Ureter (tissue), 1 donor: Measurements from ENCODE around the gene CALHM1. TPM values are rescaled to one million over a fixed set of nuclear protein-coding genes. Genes with fewer than 3 reads are reported as not detected.
"Not testable (repeated sequence)": the region's sequence is repeated elsewhere in the genome, so short reads cannot be mapped to it uniquely, and the experiment has no call there.

Experiments
- DNase-seq: peaks from one replicate; pipeline ENCODE4 v3.0.0-alpha.2; 2020; ENCODE audit warnings: low spot score
- total RNA-seq: library from RNA; stranded (reverse); gene quantifications from one replicate; pipeline ENCODE4 v1.2.4, GENCODE V29; 2023
- donor health status: DM: yes; HTN: yes; CAD: no.

Gene CALHM1
- total RNA-seq, 1 donor from 2014 or later = not detected

DNA sequence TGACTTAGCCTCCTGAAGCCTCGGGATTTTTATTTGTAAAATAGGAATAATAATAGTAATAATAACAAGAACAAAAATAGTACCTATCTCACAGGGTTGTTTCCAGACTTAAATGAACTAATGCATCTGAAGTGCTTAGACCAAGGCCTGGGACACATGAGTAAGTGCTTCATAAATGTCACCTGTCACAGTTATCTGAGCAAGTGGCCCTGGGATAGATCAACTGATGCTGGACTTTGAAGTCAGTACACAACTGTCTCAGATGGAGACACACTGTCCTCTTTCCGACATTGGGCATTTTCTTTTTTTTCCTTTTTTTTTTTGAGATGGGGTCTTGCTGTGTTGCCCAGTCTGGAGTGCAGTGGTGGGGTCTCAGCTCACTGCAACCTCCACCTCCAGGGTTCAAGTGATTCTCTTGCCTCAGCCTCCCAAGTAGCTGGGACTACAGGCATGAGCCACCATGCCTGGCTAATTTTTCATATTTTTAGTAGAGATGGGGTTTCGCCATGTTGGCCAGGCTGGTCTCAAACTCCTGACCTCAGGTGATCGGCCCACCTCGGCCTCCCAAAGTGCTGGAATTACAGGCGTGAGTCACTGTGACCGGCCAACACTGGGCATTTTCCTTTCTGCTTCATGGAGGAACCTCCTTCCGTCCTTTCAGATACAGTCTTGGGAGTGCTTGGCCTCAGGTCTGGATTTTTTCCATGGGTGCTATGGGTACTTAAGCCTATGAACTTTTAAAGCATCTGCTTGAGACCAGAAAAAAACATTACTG lies 28.1 kb upstream of the CALHM1 start:
- not testable (repeated sequence) for DNase-seq

DNA sequence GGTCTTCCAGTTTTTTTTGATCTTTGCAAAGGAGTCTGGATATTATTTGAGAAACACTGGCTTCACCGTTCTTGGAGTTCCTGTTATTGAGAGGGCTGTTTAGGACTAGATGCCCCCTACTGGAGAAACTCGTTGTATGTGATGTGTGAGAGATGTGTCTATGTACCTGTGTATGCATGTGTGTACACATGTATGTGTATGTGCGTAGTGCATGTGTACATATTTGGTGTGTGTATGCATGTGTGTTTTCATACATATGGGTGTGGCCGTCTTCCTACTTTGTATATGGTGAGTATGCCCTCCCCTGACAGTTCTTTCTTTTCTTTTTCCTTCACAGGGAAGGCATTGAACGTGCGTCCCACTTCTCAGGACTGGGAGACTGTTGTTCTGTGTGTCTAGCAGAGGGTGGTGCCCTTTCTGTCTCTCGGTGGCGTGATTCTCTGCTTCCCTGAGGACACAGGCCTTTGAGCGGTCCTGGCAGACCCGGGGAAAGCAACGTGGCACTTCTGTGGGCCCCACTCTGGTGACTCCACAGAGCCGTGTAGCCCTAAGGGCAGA lies 23.4 kb upstream of the CALHM1 start:
- DNase-seq = no peak

DNA sequence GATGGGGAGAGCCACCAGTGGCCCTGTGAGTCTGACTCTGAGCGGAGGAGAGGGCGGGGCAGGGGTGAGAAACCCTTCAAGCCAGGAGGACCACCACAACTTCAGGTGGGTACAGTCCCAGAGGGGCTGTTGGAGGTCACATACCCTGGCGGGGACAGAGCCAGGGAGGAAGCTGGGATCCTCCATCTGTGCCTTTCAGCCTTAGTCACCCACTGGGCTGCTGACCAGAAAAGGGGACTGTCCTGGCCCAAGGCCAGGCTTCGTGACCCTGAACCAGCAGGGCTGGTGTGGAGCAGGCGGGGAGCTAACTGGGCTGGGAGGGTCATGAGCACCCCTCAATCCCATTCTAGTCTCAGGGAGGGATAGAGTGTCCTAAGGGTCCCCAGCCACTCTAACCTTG lies 21.8 kb upstream of the CALHM1 start:
- DNase-seq = no peak

DNA sequence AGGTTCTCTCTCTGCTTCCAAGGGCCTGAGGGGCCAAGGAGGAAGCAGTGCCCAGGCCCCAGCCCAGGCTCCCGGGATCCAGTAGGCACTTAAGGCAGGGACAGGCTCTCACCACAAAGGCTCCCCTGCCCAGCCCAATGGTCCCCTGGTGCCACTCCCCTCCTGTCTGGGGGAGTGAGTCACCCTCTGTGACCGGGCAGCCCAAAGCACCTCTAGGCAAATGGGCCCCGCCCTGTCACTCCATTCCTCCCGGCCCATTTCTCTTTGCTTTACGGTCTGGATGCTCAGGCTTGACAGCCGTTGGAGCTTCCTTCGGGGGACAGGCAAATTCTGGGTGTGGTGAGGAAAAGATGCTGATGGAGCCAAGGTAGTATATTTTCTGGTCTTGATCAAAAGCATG lies 20.4 kb upstream of the CALHM1 start, which contains the start of gene CALHM3:
TSS of gene CALHM3 (minus strand) at position 106 of the 400 bp plus-strand sequence. CDS start 208 bp downstream, outside the sequence.
- DNase-seq = no peak

DNA sequence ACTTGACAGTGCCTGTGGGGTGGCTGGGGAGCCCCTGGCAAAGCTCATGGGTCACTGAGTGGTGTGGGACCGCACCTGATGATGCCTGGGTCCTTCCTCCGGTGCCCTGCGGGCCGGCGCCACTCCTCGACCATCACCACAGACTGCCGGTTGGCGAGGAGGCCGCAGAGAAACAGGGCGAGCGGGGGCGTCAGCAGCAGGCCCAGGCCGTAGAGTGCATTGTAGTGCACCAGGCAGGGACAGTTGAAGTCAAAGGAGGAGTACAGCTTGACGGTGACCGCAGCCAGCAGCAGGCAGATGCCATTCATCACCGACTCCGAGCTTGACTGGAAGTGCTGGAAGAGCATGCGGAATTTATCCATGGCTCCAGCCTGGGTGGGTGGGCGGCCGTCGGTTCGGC lies 20.0 kb upstream of the CALHM1 start:
- DNase-seq = no peak

DNA sequence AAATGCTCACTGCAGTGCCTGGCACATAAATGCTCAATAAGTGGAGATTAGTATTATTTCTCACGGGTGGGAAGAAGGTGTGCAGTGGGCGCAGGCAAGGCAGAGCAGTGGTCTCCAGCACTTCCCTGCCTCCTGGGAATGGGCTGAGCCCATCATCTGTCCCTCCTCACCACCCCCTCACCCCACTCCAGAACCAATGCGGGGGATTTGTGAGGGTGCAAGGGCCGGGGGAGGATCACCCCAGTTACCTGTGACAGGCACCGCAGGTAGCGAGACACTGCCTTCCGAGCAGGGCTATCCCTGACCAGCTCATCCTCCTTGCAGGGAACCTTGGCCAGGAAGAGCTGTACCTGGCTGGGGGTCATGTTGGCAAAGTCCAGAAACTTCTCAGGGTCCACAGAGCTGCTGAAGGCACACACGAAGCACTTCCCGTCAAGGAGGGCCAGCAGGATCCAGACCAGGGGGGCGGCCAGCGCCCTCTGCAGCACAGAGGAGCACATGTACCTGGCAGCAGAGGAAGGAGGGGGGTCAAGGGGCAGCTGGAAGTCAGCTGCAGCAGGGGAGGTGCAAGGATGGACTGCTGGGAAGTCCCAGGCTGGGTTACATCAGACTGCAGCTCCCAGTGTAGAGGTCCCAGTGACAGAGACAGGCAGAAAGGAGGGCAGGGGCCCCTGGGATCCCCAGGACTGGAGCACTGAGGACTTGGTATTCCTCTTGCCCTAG lies 17.5 kb upstream of the CALHM1 start:
- no peak for DNase-seq

DNA sequence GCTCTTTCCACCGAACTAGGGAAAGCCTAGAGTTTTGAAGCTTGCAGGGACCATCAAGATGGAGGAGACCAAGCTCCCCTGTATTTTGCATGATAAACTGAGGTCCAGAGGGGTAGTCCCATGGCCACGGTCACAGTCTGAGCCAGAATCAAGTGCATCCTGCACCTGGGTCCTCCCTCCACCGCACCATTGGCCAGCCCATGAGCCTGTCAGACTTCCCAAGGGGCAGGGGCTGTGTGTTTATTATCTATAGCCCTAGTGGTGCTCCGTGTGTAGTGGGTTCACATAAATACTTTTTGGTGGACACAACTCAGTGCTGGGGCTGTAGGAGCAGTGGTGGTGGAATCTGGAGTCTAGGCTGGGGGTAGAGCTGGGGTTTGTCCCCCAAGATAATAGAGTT lies 16.7 kb upstream of the CALHM1 start:
- no peak for DNase-seq

DNA sequence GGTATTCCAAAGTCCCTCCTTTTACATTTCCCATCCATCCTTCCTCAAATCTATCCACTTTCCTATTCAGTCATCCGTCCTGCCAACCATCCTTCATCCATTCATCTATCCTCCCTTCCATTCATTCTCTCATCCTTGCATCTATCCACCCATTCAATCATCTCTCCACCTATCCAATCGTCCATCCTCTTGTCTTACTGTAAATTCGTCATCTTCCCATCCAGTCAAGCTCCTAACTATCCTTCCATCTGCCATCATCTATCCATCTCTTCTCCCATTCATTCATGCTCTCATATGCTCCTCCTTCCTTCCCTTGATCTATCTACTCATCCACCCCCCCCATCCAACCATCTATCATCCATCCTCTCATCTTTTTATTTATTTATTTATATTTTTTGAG lies 15.4 kb upstream of the CALHM1 start:
- no peak for DNase-seq

DNA sequence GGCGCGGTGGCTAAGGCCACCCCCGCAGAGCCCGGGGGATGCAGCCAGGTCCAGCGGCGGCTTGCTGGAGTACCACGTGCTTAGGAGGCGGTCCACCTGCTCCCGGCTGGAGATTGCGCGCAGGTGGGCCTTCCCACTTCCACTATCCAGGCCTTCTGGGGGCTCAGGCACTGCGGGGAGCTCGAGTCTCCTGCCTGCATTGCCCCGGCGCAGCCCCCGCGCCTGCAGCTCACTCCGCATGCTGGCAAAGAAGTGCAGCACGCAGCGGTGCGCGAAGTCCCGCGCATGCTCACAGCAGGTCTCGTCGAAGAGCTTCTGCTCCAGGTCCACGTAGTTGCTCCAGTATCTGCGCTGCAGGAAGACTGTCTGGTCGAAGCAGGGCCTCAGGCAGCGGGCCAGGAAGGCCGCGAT lies 14.6 kb upstream of the CALHM1 start:
- DNase-seq = no peak

DNA sequence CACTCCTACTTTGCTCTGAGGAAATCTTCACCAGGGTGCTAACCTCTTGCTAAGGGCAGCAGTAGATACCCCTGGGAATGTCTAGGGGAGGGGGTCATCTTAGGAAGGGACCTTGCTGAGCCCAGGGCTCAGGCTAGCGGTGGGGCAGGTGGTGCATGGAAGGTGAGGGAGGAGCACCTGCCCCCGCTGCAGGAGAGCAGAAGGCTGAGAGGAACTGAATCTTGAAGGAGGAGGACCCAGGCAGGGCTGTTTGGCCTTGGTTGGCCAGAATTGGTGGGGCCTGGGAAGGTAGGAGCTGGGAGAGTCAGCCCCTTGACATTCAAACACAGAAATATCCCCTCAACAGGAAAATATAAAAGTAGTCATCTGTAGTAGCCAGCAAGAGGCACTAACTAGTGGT lies 13.3 kb upstream of the CALHM1 start:
- DNase-seq = no peak

DNA sequence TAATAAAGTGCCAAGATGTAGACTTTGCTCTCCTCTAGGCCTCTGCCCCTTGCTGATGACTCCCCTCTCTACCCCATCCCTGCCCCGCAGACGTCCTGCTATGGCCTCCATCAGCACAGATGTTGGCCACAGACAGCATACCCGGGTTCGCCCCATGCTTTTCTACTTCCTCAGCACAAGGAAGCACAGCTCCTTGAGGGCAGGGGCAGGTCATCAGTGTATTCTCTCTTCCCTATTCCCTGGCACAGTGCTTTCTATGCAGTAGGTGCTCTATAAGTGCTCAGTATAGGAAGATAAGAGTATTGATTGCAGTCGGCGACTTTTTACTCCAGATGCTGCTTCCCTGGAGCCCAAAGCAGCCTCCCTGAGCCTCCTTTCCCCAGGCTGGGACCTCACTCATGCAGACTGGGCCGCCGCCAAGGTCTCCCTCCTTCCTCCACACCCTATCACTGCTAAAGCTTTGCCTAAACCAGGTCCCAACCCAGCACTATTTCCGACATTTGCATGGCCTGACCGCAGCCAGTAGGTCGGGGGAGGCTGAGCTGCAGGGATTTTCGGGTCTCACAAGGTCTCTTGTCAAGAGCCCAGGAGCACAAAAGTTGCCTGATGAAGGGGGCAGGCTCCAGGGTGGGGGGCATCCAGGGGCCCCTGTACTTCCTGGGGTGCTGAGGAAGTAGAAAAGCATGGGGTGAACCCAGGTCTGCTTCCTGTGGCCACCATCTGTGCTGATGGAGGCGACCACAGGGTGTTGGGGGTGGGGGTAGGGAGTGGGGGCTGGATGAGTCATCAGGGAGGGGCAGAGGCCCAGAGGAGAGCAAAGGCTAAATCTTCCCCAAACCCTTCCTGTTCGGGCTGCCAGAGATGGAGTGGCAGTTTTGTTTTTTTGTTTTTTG lies 12.3 kb upstream of the CALHM1 start:
- DNase-seq = peak; percentile 73

DNA sequence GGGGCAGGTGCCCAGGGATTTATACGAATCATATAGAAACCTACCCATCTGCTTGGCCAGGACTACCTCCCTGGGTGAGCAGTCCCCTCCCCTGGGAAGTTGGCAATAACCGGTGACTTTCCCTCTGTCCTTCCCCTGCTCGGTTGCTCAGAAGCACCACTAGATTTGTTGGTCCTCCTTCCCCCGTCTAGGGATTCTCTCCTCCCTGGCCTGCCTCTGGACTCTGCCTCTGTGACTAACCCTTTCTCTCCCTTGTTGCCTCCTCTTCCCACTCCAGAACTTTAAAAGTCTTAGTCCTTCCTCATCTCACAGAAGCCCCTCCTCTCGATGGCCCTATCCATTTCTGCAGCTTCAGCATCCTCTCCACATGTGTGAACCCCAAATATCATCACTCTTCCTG lies 10.5 kb upstream of the CALHM1 start:
- no peak for DNase-seq

DNA sequence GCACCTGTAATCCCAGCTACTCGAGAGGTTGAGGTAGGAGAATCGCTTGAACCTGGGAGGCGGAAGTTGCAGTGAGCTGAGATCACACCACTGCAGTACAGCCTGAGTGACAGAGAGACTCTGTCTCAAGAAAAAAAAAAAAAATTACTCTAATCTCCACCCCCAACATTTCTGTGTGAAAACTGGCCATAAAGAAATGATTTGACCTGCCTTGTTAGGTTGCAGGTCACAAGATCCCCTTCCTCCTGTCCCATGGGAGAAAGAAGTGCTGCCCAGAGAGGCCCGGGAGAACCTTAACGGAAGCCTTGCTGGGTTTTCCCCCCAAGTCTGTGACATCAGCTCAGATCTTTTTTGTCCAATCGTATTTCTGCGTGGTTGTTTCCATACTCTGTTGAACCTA lies 8.7 kb upstream of the CALHM1 start:
- DNase-seq = no peak

DNA sequence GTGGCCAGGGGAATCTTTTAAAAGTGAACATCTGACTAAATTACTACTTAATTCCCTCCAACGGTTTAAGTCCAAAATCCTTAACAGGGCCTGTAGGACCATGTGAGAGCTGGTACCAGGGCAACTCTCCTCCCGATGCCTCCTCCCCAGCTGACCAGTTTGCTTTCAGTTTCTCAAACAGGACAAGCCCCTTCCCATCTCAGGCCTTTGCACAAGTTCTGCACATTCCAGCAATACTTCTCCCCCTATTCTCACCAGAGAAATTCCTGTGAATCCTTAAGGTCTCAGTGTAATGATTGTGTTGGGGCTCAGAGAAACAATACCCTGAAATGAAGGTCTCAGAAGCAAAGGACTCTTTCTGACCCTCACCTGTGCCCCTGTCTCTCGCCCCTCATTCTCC lies 8.0 kb upstream of the CALHM1 start:
- no peak for DNase-seq

DNA sequence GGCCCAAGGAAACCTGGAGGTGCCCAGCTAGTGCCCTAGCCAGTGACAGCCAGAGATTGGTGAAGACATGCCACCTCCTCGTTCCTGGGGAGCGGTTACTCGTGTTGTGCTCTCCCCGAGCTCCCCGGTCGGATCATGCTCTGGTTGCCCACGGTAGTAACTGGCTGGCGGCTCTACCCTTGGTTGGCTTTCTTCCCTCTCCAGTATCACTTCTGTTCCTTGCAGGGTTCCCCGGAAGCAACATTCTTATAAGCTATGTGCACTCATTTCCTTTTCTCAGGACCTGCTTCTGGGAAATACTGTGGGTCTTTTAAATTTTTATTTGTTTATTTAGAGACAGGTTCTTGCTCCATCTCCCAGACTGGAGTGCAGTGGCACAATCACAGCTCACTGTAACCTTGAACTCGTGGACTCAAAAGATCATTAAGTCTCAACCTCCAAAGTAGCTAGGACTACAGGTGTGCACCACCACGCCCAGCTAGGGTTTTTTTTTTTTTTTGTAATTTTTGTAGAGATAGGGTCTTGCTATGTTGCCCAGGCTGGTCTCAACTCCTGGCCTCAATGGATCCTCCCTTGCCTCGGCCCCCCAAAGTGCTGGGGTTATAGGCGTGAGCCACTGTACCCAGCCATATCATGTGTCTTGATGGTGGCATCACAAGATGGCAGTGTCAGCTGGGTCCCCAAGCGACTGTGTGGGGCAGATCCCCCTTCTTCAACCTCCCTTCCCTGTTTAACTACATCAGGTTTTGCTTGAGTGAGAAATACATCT lies 6.9 kb upstream of the CALHM1 start:
- no peak for DNase-seq

DNA sequence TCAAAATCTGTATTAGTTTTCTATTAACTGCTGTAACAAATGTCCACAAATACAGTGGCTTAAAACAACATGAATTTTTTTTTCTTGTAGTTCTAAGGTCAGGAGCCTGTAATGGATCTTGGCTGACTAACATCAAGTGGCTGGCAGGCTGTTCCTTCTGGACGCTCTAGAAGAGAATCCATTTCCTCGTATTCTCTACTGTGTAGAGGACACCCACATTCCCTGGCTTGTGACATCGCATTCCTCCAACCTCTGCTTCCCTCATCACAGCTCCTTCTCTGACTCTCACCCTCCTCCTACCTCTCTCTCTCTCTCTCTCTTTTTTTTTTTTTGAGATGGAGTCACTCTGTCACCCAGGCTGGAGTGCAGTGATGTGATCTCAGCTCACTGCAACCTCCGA lies 4.8 kb upstream of the CALHM1 start:
- DNase-seq = no peak

DNA sequence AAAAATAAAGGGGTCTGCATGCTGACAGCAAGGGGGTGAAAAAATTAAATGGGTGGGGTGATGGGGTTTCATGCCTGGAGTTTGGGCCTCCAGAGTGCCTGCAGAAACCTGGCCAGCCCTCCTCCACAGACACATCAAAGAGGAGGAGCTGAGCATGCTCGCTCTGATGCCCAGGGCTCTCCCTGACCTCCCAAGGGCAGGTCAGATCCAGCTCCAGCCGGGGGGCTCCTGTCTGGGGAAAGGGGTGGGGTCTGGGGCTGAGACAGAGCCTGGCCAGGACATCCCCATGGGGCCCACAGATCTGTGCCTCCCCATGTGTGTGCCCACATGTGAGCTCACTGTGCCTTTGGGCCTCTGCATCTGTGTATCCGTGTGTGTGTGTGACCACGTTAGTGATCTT lies 915 bp upstream of the CALHM1 start:
- DNase-seq = no peak

DNA sequence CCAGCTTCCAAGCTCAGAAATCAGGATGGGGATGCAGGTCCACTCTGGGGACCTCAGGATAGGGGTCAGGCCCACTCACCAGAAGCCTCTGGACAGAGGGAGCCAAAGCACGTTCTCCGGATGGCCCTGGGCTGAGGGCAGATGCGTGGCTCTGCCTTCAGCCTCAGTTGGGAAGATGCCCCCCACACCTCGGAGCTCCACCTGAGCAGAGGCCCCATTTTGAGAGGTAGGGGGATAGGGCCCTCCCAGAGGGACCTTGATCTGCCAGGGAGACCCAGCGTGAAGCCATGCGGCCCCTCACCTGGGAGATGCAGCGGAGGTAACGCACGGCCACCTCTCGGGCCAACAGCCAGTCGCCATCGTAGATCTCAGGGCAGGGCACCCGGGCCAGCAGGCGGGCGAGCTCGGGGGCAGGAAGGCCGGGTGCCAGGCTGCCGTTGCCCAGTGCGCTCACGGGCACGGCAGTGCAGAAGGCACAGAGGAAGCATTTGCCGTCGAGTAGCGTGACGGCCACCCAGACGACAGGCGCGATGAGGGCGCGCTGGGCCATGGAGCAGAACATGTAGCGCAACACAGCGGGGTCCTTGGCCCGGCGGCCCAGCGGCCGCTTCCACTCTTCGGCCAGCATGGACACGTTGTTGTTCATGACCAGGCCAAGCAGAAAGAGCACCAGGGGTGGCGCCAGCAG lies 660 bp downstream of the CALHM1 start:
- DNase-seq = no peak

DNA sequence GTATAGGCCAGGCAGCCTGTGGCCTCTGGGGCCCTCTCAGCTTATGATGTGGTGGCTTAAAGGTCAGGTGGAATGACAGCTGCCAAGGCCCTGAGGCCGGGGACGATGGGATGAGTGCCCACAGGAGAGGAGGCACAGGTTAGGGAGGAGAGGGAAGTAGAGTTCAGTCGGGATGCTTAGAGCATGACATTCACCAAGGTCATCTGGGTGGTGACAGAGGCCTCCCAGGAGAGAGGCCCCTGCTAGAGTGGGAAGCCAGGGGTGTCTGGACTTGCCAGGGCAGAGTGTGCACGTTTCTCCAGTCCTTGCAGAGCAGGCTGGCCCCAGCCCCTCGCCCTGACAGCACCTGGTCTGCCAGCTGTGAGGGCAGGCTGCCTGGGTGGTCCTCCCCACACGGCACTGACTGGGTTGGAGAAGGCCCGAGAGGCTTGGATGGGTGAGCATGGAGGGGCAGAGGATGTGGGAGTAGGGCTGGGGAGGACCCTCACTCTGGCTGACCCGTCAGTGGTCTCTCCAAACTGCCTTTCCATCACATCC lies 1.5 kb downstream of the CALHM1 start:
- DNase-seq = no peak

DNA sequence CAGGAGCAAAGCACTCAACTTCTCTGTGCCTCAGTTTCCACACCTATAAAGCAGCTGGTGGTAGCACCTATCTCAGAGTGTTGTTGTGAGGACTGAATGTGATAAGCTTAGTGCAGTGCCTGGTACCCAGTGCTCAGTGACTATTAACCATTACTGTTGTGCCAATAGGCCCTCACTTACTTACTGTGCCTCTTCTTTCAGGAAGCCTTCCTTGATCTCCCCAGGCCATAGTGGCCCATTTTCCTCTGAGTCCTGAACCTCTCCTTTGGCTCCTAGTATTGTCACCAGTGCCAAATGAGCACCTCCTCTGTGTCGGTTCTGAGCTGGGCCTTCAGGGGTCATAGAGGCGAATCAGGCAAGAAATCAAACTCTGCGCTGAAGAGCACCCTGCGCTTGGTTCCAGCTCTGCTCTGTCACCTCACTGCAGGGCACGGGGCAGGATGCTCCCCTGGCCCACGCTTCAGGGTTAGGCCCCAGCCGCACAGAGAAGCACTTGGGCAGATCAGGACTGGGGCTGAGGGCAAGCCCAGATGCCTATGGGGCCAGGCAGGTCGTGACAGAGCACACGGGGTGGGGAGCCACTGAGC lies 2.5 kb downstream of the CALHM1 start:
- DNase-seq = no peak
